HepG2 (cell line): ENCODE measurements around the gene LRP1B. TPM values are rescaled to one million over a fixed set of nuclear protein-coding genes. Genes with fewer than 3 reads are reported as not detected.

Source experiments
- ATAC-seq: fragments of 200-7000 bp; cut with Tn5 transposase; 3 replicates; pipeline ENCODE4 v1.9.1; 2020; ENCODE audit warnings: mild to moderate bottlenecking, moderate library complexity
- BruUV-seq: library from RNA; stranded (reverse); fragments of 400-500 nt; replicated peaks from 2 replicates; lab custom pipeline; 2021; lab: Mats Ljungman, UMichigan
- CTCF ChIA-PET: fragments of 300-600 bp; formaldehyde crosslinking; extraction: SDS; loops from one replicate; lab custom pipeline; 2021; ENCODE audit warnings: low total read pairs, inconsistent platforms, low intra/inter-chr PET ratio; lab: Yijun Ruan, JAX
- POLR2A ChIA-PET: fragments of 350-600 bp; sonication (Branson Sonifier 250); formaldehyde crosslinking; loops from one replicate; lab custom pipeline; 2020; ENCODE audit warnings: antibody characterized with exemption, inconsistent platforms; lab: Yijun Ruan, JAX
- DNase-seq: peaks from one replicate; pipeline ENCODE4 v3.0.0-alpha.2; 2015; ENCODE audit warnings: low spot score
- FAIRE-seq: peaks from 3 replicates; lab custom pipeline; 2011; peaks lifted over from hg19 to GRCh38; lab: Jason Lieb, UNC
- H2AFZ ChIP-seq: one replicate; pipeline ENCODE4 v1.6.1; 2011; ENCODE audit warnings: low read length, inconsistent platforms
- H3K27ac ChIP-seq: fragments of 300-600 bp; 3 replicates; pipeline ENCODE4 v1.8.0; 2011; ENCODE audit warnings: mixed run types, mild to moderate bottlenecking, mixed read lengths, low read length, inconsistent platforms; ENCODE audit not compliant: insufficient read depth; ENCODE audit errors: extremely low read length
- H3K27me3 ChIP-seq, 2 experiments: fragments of 200-600 bp in 1 of 2; 2 replicates in 1 of 2; 3 replicates in 1 of 2; pipeline versions ENCODE4 v1.6.0 to v1.8.0; 2011; ENCODE audit warnings: low read length in 2 of 2, mild to moderate bottlenecking in 2 of 2, moderate library complexity in 2 of 2, inconsistent platforms in 1 of 2; ENCODE audit not compliant: insufficient read depth in 2 of 2, control insufficient read depth in 1 of 2
- H3K36me3 ChIP-seq, 2 experiments: fragments of 200-600 bp in 1 of 2; replicated peaks in 1 of 2; 2 replicates in 1 of 2; 3 replicates in 1 of 2; pipeline versions ENCODE4 v1.5.1 to v1.8.0; 2011; ENCODE audit warnings: low read length in 2 of 2, inconsistent platforms in 1 of 2; ENCODE audit not compliant: insufficient read depth in 2 of 2, control insufficient read depth in 1 of 2
- H3K4me1 ChIP-seq: 2 replicates; pipeline ENCODE4 v1.5.1; 2012; ENCODE audit warnings: low read length, inconsistent platforms; ENCODE audit not compliant: insufficient read depth
- H3K4me2 ChIP-seq: 2 replicates; pipeline ENCODE4 v1.6.0; 2011; ENCODE audit warnings: low read depth, low read length, inconsistent platforms
- H3K4me3 ChIP-seq, 3 experiments: fragments of 200-600 bp in 1 of 3; sonication (generic), shearing (Covaris generic) in 1 of 3; replicated peaks in 1 of 3; 2 replicates each; pipeline ENCODE4 v1.5.1; 2011 to 2016; ENCODE audit warnings: low read length in 3 of 3, inconsistent platforms in 2 of 3, low read depth in 2 of 3, mild to moderate bottlenecking in 2 of 3, control low read depth in 1 of 3, mixed read lengths in 1 of 3; ENCODE audit not compliant: insufficient read depth in 1 of 3
- H3K79me2 ChIP-seq: one replicate; pipeline ENCODE4 v1.6.1; 2011; ENCODE audit warnings: low read length, inconsistent platforms; ENCODE audit not compliant: insufficient read depth
- H3K9ac ChIP-seq: 2 replicates; pipeline ENCODE4 v1.6.0; 2011; ENCODE audit warnings: mild to moderate bottlenecking, low read depth, low read length, inconsistent platforms; ENCODE audit not compliant: insufficient read depth
- H3K9me3 ChIP-seq: 2 replicates; pipeline ENCODE4 v1.5.1; 2012; ENCODE audit warnings: mild to moderate bottlenecking, low read length
- H4K20me1 ChIP-seq: 2 replicates; pipeline ENCODE4 v1.6.0; 2011; ENCODE audit warnings: inconsistent platforms, mild to moderate bottlenecking, low read length, moderate library complexity; ENCODE audit not compliant: insufficient read depth
- ATF7 ChIP-seq, 2 experiments: fragments of 450-650 bp in 1 of 2; sonication (generic) in 1 of 2; formaldehyde crosslinking in 1 of 2; IDR thresholded peaks; 2 replicates each; pipeline versions ENCODE4 v1.4.0 to v1.6.1; 2016 to 2020; ENCODE audit warnings: antibody characterized with exemption in 1 of 2, mild to moderate bottlenecking in 1 of 2, missing genetic modification reagents in 1 of 2
- BCL6 ChIP-seq: IDR thresholded peaks from 2 replicates; pipeline ENCODE4 v1.6.1; 2016; ENCODE audit warnings: missing genetic modification reagents, missing compliant biosample characterization
- ETS1 ChIP-seq: sonication (generic); formaldehyde crosslinking; IDR thresholded peaks from 2 replicates; pipeline ENCODE4 v1.4.0; 2020; ENCODE audit warnings: missing genetic modification reagents
- IKZF1 ChIP-seq: fragments of 450-650 bp; IDR thresholded peaks from 2 replicates; pipeline ENCODE4 v1.7.1; 2016
- KLF15 ChIP-seq: sonication (generic); formaldehyde crosslinking; IDR thresholded peaks from 2 replicates; pipeline ENCODE4 v1.8.1; 2023; ENCODE audit warnings: borderline replicate concordance, mild to moderate bottlenecking, inconsistent platforms, missing genetic modification reagents, mixed read lengths
- NAIF1 ChIP-seq: sonication (generic); formaldehyde crosslinking; IDR thresholded peaks from 2 replicates; pipeline ENCODE4 v1.5.0; 2020; ENCODE audit warnings: mild to moderate bottlenecking, missing genetic modification reagents, borderline replicate concordance
- NFYB ChIP-seq: sonication (generic); formaldehyde crosslinking; IDR thresholded peaks from 2 replicates; pipeline ENCODE4 v1.4.0; 2020; ENCODE audit warnings: missing genetic modification reagents
- NR2F2 ChIP-seq: IDR thresholded peaks from 2 replicates; pipeline ENCODE4 v1.6.1; 2012; ENCODE audit warnings: low read depth, inconsistent platforms, borderline replicate concordance
- TEAD2 ChIP-seq: sonication (generic); formaldehyde crosslinking; IDR thresholded peaks from 2 replicates; pipeline ENCODE4 v1.9.0; 2021; ENCODE audit warnings: missing genetic modification reagents
- TEF ChIP-seq: sonication (generic); formaldehyde crosslinking; IDR thresholded peaks from 2 replicates; pipeline ENCODE4 v1.5.0; 2020; ENCODE audit warnings: missing genetic modification reagents
- ZBTB33 ChIP-seq: sonication (generic); formaldehyde crosslinking; IDR thresholded peaks from 2 replicates; pipeline ENCODE4 v1.4.0; 2020; ENCODE audit warnings: missing genetic modification reagents
- ZNF460 ChIP-seq: sonication (generic); formaldehyde crosslinking; IDR thresholded peaks from 2 replicates; pipeline ENCODE4 v1.5.1; 2020; ENCODE audit warnings: missing genetic modification reagents, mild to moderate bottlenecking, borderline replicate concordance
- ZNF768 ChIP-seq: sonication (generic); formaldehyde crosslinking; IDR thresholded peaks from 2 replicates; pipeline ENCODE4 v1.4.0; 2020; ENCODE audit warnings: missing genetic modification reagents
- ZNF781 ChIP-seq: sonication (generic); formaldehyde crosslinking; IDR thresholded peaks from 2 replicates; pipeline ENCODE4 v1.5.1; 2020; ENCODE audit warnings: borderline replicate concordance, mild to moderate bottlenecking, missing genetic modification reagents; ENCODE audit errors: not compliant biosample characterization
- ZNF790 ChIP-seq: sonication (generic); formaldehyde crosslinking; IDR thresholded peaks from 2 replicates; pipeline ENCODE4 v1.8.0; 2022; ENCODE audit warnings: missing genetic modification reagents, mild to moderate bottlenecking, borderline replicate concordance
- ZNF850 ChIP-seq: sonication (generic); formaldehyde crosslinking; conservative IDR thresholded peaks from 2 replicates; pipeline ENCODE4 v1.9.0; 2021; ENCODE audit warnings: mild to moderate bottlenecking, missing genetic modification reagents
- in situ Hi-C: cut with HindIII; loops from 2 replicates; pipeline ENCODE4 v1.10.0; 2017; ENCODE audit warnings: low pct_unique_long_range_greater_than_20kb; ENCODE audit not compliant: extremely low pct_ligation_motif_present
- intact Hi-C: fragments of 100-400 bp; cut with micrococcal nuclease; formaldehyde crosslinking; loops from one replicate; pipeline ENCODE4 v1.10.0; 2022; ENCODE audit not compliant: unreplicated experiment
- polyA plus RNA-seq, 8 experiments: library from polyadenylated mRNA; depleted of rRNA in 3 of 8; stranded (reverse) in 7 of 8; unstranded in 1 of 8; fragments of >200 nt; fragmentation: Illumina TruSeq in 4 of 8; extraction: Trizol in 4 of 8; gene quantifications; 2 replicates each; pipeline versions ENCODE4 v1.2.1 to v1.2.3, GENCODE V29; 2011 to 2016; ENCODE audit warnings: low read depth in 4 of 8, missing spikeins in 1 of 8, mixed read lengths in 1 of 8; ENCODE audit not compliant: insufficient read depth in 1 of 8
- total RNA-seq, 5 experiments: library from RNA; depleted of rRNA; stranded (reverse); fragments of >200 nt; fragmentation: Illumina TruSeq; extraction: Trizol; gene quantifications; 2 replicates each; pipeline ENCODE4 v1.2.3, GENCODE V29; 2016; ENCODE audit warnings: low read depth in 1 of 5

Gene LRP1B
- total and polyA plus RNA-seq, 2 of the 13 experiments (the other 11 are each of a cell fraction or from before 2014, with no cell fraction given), result 0.04 TPM; not detected in 1

GRCh38 chr2:141620372-141620771, 510.4 kb downstream of the LRP1B start:
- in situ Hi-C loops, result no loop called here
- intact Hi-C loops, result no loop called here
- Histone ChIP-seq H2AFZ (no peak overlapping the region), H3K4me2 (no peak overlapping the region), H3K9ac (no peak overlapping the region), H3K27ac (no peak overlapping the region), H3K4me3 (no peak overlapping the region), H4K20me1 (no peaks in the 10 kb centered on the region), H3K4me1 (no peaks in the 10 kb centered on the region), H3K79me2 (no peaks in the 10 kb centered on the region), H3K36me3 (no peaks in the 10 kb centered on the region), H3K9me3 (no peaks in the 10 kb centered on the region), H3K27me3 (no peaks in the 10 kb centered on the region)
- ATAC-seq (no peak), DNase-seq (no peak), FAIRE-seq (no peak)
- TF ChIP-seq NAIF1 (no peak), ZNF460 (no peak), NFYB (no peak), ATF7 (IDR thresholded peaks at IDR 0.05) (no peak), ATF7 (CRISPR knock-in tag; IDR thresholded peaks at IDR 0.05) (no peak), ZNF768 (CRISPR knock-in tag) (no peak), ZNF781 (CRISPR knock-in tag) (no peak), BCL6 (CRISPR knock-in tag) (no peak), TEF (CRISPR knock-in tag) (no peak), TEAD2 (CRISPR knock-in tag) (no peak), IKZF1 (no peak), ETS1 (CRISPR knock-in tag) (no peak), ZNF850 (CRISPR knock-in tag) (no peak), NR2F2 (no peak), KLF15 (CRISPR knock-in tag) (no peak), ZBTB33 (CRISPR knock-in tag) (no peak), ZNF790 (CRISPR knock-in tag) (no peak)
- POLR2A ChIA-PET, result no interaction called here
- no TSS peak for BruUV-seq
- CTCF ChIA-PET, result no interaction called here
